Natural killer cell (primary cell): ENCODE results near the gene SEMA5A. TPM values are rescaled to one million over a fixed set of nuclear protein-coding genes. Genes with fewer than 3 reads are reported as not detected.

Experiments
- ATAC-seq, 3 donors: fragments of 150-1000 bp in 2 of 3; fragments of 200-7000 bp in 1 of 3; cut with Tn5 transposase; 1 replicate in 1 of 3; 2 replicates in 2 of 3; pipeline ENCODE4 v1.10.0; 2021; ENCODE audit warnings: mild to moderate bottlenecking in 2 of 3, moderate library complexity in 2 of 3
- DNase-seq, 2 donors: peaks; one replicate each; pipeline versions ENCODE4 v3.0.0 to v3.0.0-alpha.2; 2013 to 2021; ENCODE audit warnings: mixed read lengths in 1 of 2
- H3K27ac ChIP-seq: one replicate; pipeline ENCODE4 v1.5.1; 2013; ENCODE audit warnings: mild to moderate bottlenecking, low read length
- H3K27me3 ChIP-seq: one replicate; pipeline ENCODE4 v1.6.1; 2013; ENCODE audit warnings: low read length; ENCODE audit not compliant: control insufficient read depth, insufficient read depth
- H3K36me3 ChIP-seq: one replicate; pipeline ENCODE4 v1.6.1; 2013; ENCODE audit warnings: low read length; ENCODE audit not compliant: control insufficient read depth, insufficient read depth
- H3K4me1 ChIP-seq: one replicate; pipeline ENCODE4 v1.6.1; 2013; ENCODE audit warnings: low read length; ENCODE audit not compliant: control insufficient read depth, insufficient read depth
- H3K4me3 ChIP-seq: one replicate; pipeline ENCODE4 v1.5.1; 2013; ENCODE audit warnings: low read length
- H3K9me3 ChIP-seq: one replicate; pipeline ENCODE4 v1.6.1; 2013; ENCODE audit warnings: low read length; ENCODE audit not compliant: control insufficient read depth, insufficient read depth
- H3K27ac Mint-ChIP-seq, 2 donors: one replicate each; pipeline ENCODE4 v1.8.0; 2022; ENCODE audit warnings: mild to moderate bottlenecking in 2 of 2, mixed read lengths in 2 of 2, moderate library complexity in 1 of 2
- H3K27me3 Mint-ChIP-seq, 2 donors: one replicate each; pipeline ENCODE4 v1.8.0; 2022; ENCODE audit warnings: low read depth in 2 of 2, mixed read lengths in 2 of 2
- H3K36me3 Mint-ChIP-seq: one replicate; pipeline ENCODE4 v1.8.0; 2022; ENCODE audit warnings: mixed read lengths
- H3K4me1 Mint-ChIP-seq, 2 donors: one replicate each; pipeline ENCODE4 v1.8.0; 2022; ENCODE audit warnings: mixed read lengths in 2 of 2
- H3K4me3 Mint-ChIP-seq: one replicate; pipeline ENCODE4 v1.8.0; 2022; ENCODE audit warnings: mild to moderate bottlenecking, moderate library complexity, mixed read lengths
- H3K9me3 Mint-ChIP-seq, 2 donors: one replicate each; pipeline ENCODE4 v1.8.0; 2022; ENCODE audit warnings: mixed read lengths in 2 of 2
- WGBS: methylation state at CpG from one replicate; pipeline ENCODE4 v1.1.7; 2013; ENCODE audit warnings: missing lambda C conversion rate; ENCODE audit not compliant: insufficient coverage; 5-methylcytosine and 5-hydroxymethylcytosine counted together
- intact Hi-C: fragments of 100-400 bp; cut with micrococcal nuclease; formaldehyde crosslinking; loops from one replicate; pipeline ENCODE4 v1.14.2; 2022
- total RNA-seq, 4 donors: library from RNA; stranded (reverse); fragments of 120-200 nt in 1 of 4; gene quantifications; one replicate each; pipeline versions ENCODE4 v1.2.3 to v1.2.4, GENCODE V29; 2013 to 2022
- TF ChIP-seq, protein P1 (sequence below): fragments of 200-600 bp; IDR thresholded peaks from one replicate; pipeline ENCODE4 v1.8.0; 2022; ENCODE audit warnings: antibody characterized with exemption

SEMA5A gene
- total RNA-seq, 3 donors from 2014 or later (not counting 1 experiment from before 2014, with no cell fraction given), result 0.15 TPM; not detected in 2

DNA sequence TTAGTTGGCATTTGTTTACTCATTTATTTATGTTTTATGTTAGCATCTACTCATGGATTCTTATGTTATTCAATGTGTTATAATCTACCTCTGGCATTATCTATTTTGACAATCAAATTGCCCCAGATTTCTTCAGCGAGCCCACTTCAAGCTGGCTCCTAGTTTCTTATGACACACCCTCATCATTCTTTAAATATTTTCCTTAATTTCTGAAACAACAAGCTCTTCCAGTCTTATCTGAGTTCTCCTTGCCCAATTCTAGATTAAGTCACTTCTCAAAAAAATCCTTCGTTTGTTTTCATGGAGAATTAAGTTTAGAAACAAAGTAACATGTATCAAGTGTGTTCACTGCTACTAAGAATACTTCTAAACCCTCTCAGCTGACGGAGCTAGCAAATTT, 229.8 kb downstream of the SEMA5A start:
- TF ChIP-seq, protein P1, sequence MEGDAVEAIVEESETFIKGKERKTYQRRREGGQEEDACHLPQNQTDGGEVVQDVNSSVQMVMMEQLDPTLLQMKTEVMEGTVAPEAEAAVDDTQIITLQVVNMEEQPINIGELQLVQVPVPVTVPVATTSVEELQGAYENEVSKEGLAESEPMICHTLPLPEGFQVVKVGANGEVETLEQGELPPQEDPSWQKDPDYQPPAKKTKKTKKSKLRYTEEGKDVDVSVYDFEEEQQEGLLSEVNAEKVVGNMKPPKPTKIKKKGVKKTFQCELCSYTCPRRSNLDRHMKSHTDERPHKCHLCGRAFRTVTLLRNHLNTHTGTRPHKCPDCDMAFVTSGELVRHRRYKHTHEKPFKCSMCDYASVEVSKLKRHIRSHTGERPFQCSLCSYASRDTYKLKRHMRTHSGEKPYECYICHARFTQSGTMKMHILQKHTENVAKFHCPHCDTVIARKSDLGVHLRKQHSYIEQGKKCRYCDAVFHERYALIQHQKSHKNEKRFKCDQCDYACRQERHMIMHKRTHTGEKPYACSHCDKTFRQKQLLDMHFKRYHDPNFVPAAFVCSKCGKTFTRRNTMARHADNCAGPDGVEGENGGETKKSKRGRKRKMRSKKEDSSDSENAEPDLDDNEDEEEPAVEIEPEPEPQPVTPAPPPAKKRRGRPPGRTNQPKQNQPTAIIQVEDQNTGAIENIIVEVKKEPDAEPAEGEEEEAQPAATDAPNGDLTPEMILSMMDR, result no peak
- Mint-ChIP-seq H3K36me3 (no peaks in the 10 kb centered on the region), H3K27me3 (no peaks in the 10 kb centered on the region), H3K4me1 (no peaks in the 10 kb centered on the region), H3K4me3 (no peak overlapping the region), H3K27ac (no peak overlapping the region), H3K9me3 (peaks cover 3 to 6% of the 10 kb centered on the region in 2 donors)
- intact Hi-C loops, result no loop called here
- DNase-seq, result no peak
- Histone ChIP-seq H3K9me3 (no peaks in the 10 kb centered on the region), H3K27ac (no peak overlapping the region), H3K4me3 (no peak overlapping the region), H3K27me3 (no peaks in the 10 kb centered on the region), H3K4me1 (no peaks in the 10 kb centered on the region), H3K36me3 (no peaks in the 10 kb centered on the region)
- 89% methylated on average over 1 of the region's 3 CpGs for WGBS
- ATAC-seq, result no peak

DNA sequence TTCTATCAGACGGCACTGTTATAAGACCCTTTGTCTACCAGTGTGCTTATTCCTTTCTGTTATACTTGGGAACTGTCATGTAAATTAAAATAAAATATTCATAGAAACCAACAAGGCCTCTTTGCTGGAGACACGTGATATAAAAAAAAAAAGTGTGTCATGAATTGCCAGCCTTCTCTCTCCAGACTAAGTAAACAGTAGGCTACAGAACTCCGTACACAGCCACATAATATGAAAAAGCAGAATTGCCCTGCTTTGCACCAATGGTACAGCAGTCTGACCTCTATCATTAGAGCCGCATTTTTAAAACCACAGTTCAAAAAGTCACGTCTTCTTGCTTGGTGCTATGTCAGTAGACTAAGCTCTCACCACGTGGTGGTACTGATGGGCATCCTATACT, 231.3 kb downstream of the SEMA5A start:
- ATAC-seq (no peak), DNase-seq (no peak)
- WGBS, result 77% methylated on average over 6 of the region's 6 CpGs
- Mint-ChIP-seq H3K27ac (no peak overlapping the region), H3K4me1 (no peaks in the 10 kb centered on the region), H3K27me3 (no peaks in the 10 kb centered on the region), H3K36me3 (no peaks in the 10 kb centered on the region), H3K9me3 (peaks cover 3 to 6% of the 10 kb centered on the region in 2 donors), H3K4me3 (no peak overlapping the region)
- TF ChIP-seq, protein P1, result no peak
- Histone ChIP-seq H3K4me1 (no peaks in the 10 kb centered on the region), H3K27ac (no peak overlapping the region), H3K36me3 (no peaks in the 10 kb centered on the region), H3K4me3 (no peak overlapping the region), H3K9me3 (no peaks in the 10 kb centered on the region), H3K27me3 (no peaks in the 10 kb centered on the region)
- intact Hi-C loops, result no loop called here

DNA sequence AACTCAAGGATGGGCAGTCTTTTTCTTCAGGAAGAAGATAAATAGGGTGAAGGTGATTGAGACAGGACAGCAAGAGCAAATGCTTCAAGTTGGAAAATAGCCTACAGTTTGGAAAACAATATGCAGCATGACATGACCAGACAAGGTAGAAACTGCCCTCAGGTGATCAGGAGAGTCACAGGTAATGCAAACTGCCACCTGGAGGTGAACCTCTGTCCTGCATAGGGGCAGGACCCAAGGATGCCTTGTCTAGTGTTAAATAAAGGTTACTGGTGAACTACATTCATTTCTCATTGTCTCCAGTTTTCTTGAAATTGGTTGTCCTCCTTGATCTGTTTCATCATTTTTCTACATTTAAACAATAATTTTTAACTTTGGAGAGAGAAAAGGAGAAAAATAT, 232.1 kb downstream of the SEMA5A start:
- no peak overlapping the region for H3K4me3 Mint-ChIP-seq
- no peaks in the 10 kb centered on the region for H3K27me3 Mint-ChIP-seq
- H3K36me3 ChIP-seq, result no peaks in the 10 kb centered on the region
- no peak for ATAC-seq
- peaks cover 3% of the 10 kb centered on the region in 2 donors for H3K9me3 Mint-ChIP-seq
- H3K4me3 ChIP-seq, result no peak overlapping the region
- H3K27ac Mint-ChIP-seq, result no peak overlapping the region
- H3K4me1 ChIP-seq, result no peaks in the 10 kb centered on the region
- no peaks in the 10 kb centered on the region for H3K36me3 Mint-ChIP-seq
- H3K27ac ChIP-seq, result no peak overlapping the region
- H3K9me3 ChIP-seq, result no peaks in the 10 kb centered on the region
- no peak for DNase-seq
- intact Hi-C loops, result no loop called here
- TF ChIP-seq, protein P1, result no peak
- H3K4me1 Mint-ChIP-seq, result no peaks in the 10 kb centered on the region
- H3K27me3 ChIP-seq, result no peaks in the 10 kb centered on the region

DNA sequence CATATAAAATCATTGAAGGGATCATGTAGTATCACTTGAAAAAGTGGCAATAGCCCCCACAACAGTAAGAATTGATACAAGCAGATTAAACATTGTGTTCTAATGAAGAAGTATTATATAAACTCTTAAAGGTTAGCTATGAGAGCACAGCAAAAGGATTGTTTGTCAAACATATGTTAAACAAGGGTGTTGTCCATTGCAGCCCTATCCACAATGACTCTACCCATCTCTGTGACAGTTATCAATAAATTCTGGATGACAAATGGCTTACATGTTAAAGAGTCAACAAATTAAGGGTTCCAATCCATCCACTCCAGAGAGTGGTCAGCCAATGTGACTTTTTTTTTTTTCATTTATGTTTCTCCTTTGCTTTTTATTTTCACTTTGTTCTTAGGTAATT, 238.7 kb downstream of the SEMA5A start:
- H3K4me3 ChIP-seq, result no peak overlapping the region

More for the DNA sequence above, 238.7 kb downstream of the SEMA5A start:
- ATAC-seq, result no peak
- Histone ChIP-seq H3K36me3 (no peaks in the 10 kb centered on the region), H3K27ac (no peak overlapping the region), H3K4me1 (no peaks in the 10 kb centered on the region), H3K9me3 (no peaks in the 10 kb centered on the region), H3K27me3 (no peaks in the 10 kb centered on the region)
- TF ChIP-seq, protein P1, result no peak
- peaks cover 5 to 9% of the 10 kb centered on the region in 2 donors for H3K9me3 Mint-ChIP-seq
- H3K36me3 Mint-ChIP-seq, result no peaks in the 10 kb centered on the region
- H3K4me1 Mint-ChIP-seq, result no peaks in the 10 kb centered on the region
- H3K27me3 Mint-ChIP-seq, result no peaks in the 10 kb centered on the region
- intact Hi-C loops, result no loop called here
- DNase-seq, result no peak
- H3K4me3 Mint-ChIP-seq, result no peak overlapping the region
- H3K27ac Mint-ChIP-seq, result no peak overlapping the region
